HG02938 (cell line): ENCODE measurements around the gene DNAH17.

Source experiments
- ATAC-seq: cut with Tn5 transposase; IDR thresholded peaks from one replicate; pipeline ENCODE4 v1.9.1; 2021; ENCODE audit warnings: mild to moderate bottlenecking, moderate library complexity; ENCODE audit not compliant: unreplicated experiment

DNAH17 gene

GRCh38 chr17:78577296-78577695 is at the start of gene DNAH17:
Gene DNAH17, minus strand, starts transcription at chr17:78577396. Its CDS starts 2,339 bp downstream, at chr17:78575057.
- no peak for ATAC-seq

GRCh38 chr17:78624324-78625151 is 47.3 kb upstream of the DNAH17 start:
- ATAC-seq = no peak

GRCh38 chr17:78623541-78623940 is 46.3 kb upstream of the DNAH17 start:
- ATAC-seq = no peak

- ATAC-seq = no peak
These were observed 45.5 kb upstream of the DNAH17 start for GRCh38 chr17:78622491-78623265.

- no peak for ATAC-seq
These were observed 44.7 kb upstream of the DNAH17 start for GRCh38 chr17:78621720-78622490.

GRCh38 chr17:78620099-78620498 is 42.9 kb upstream of the DNAH17 start:
- ATAC-seq = no peak

GRCh38 chr17:78619334-78619733 is 42.1 kb upstream of the DNAH17 start:
- no peak for ATAC-seq

- ATAC-seq = no peak
These were observed 41.3 kb upstream of the DNAH17 start for GRCh38 chr17:78618264-78619066.

- no peak for ATAC-seq
These were observed 40.4 kb upstream of the DNAH17 start for GRCh38 chr17:78617511-78618061.

GRCh38 chr17:78616946-78617345 is 39.8 kb upstream of the DNAH17 start:
- ATAC-seq = no peak

GRCh38 chr17:78615631-78616030 is 38.4 kb upstream of the DNAH17 start:
- no peak for ATAC-seq

GRCh38 chr17:78613416-78613815 is 36.2 kb upstream of the DNAH17 start:
- ATAC-seq = no peak

GRCh38 chr17:78611607-78612006 is 34.4 kb upstream of the DNAH17 start:
- no peak for ATAC-seq

- no peak for ATAC-seq
These were observed 33.8 kb upstream of the DNAH17 start for GRCh38 chr17:78610951-78611511.

- ATAC-seq = no peak
These were observed 32.0 kb upstream of the DNAH17 start for GRCh38 chr17:78609191-78609641.

- no peak for ATAC-seq
These were observed 31.6 kb upstream of the DNAH17 start for GRCh38 chr17:78608804-78609186.

- ATAC-seq = no peak
These were observed 31.1 kb upstream of the DNAH17 start for GRCh38 chr17:78608122-78608803.

- no peak for ATAC-seq
These were observed 29.8 kb upstream of the DNAH17 start for GRCh38 chr17:78607038-78607437.

GRCh38 chr17:78605886-78606285 is 28.7 kb upstream of the DNAH17 start:
- no peak for ATAC-seq
